Uterus (tissue), 4 donors: ENCODE results near the gene MB. TPM values are rescaled to one million over a fixed set of nuclear protein-coding genes. Genes with fewer than 3 reads are reported as not detected.
A peak's percentile ranks its signal among the peaks of the same experiment; 100 is the strongest.

ENCODE experiments used
- DNase-seq, 2 donors: peaks; one replicate each; pipeline ENCODE4 v3.0.0-alpha.2; 2019 to 2020
- H3K27ac ChIP-seq, 2 donors: fragments of 200-600 bp; sonication (generic); 1 replicate in 1 of 2; 2 replicates in 1 of 2; pipeline ENCODE4 v1.5.1; 2016 to 2018
- H3K27me3 ChIP-seq, 2 donors: fragments of 200-600 bp; sonication (generic); one replicate each; pipeline ENCODE4 v1.5.1; 2018 to 2019; ENCODE audit warnings: control low read depth in 1 of 2
- H3K36me3 ChIP-seq, 2 donors: fragments of 200-600 bp; sonication (generic); one replicate each; pipeline ENCODE4 v1.5.1; 2019; ENCODE audit warnings: control low read depth in 1 of 2
- H3K4me1 ChIP-seq, 2 donors: fragments of 200-600 bp; sonication (generic); one replicate each; pipeline ENCODE4 v1.5.1; 2018 to 2019; ENCODE audit warnings: control low read depth in 1 of 2
- H3K4me3 ChIP-seq, 2 donors: fragments of 200-600 bp; sonication (generic); 1 replicate in 1 of 2; 2 replicates in 1 of 2; pipeline ENCODE4 v1.5.1; 2018 to 2019; ENCODE audit warnings: mild to moderate bottlenecking in 1 of 2
- H3K9me3 ChIP-seq, 2 donors: fragments of 200-600 bp; sonication (generic); one replicate each; pipeline ENCODE4 v1.5.1; 2019; ENCODE audit warnings: control low read depth in 1 of 2
- POLR2A ChIP-seq, 2 donors: fragments of 450-650 bp; IDR thresholded peaks; one replicate each; pipeline ENCODE4 v1.6.1; 2016; ENCODE audit warnings: antibody characterized with exemption in 2 of 2, mild to moderate bottlenecking in 1 of 2, moderate library complexity in 1 of 2
- intact Hi-C: fragments of 100-400 bp; cut with DNase I; formaldehyde crosslinking; loops from one replicate; pipeline ENCODE4 v1.15.1; 2023; ENCODE audit warnings: low total_unique reads
- total RNA-seq, 4 donors: library from RNA; depleted of rRNA in 3 of 4; stranded (reverse); fragments of >200 nt in 3 of 4; gene quantifications; one replicate each; pipeline versions ENCODE4 v1.1.0 to v1.2.4, GENCODE V29; 2014 to 2023
- TF ChIP-seq, protein P1 (sequence below), 4 experiments: fragments of 200-600 bp in 2 of 4; fragments of 450-650 bp in 2 of 4; sonication (generic) in 2 of 4; IDR thresholded peaks; one replicate each; pipeline ENCODE4 v1.5.1; 2016 to 2019; ENCODE audit warnings: antibody characterized with exemption in 4 of 4, mild to moderate bottlenecking in 2 of 4, moderate library complexity in 1 of 4
- donor health status: DM: yes; HTN: yes; CAD: no.

The MB gene
- total RNA-seq, 4 donors from 2014 or later, result 1.8 to 2.5 TPM; not detected in 2

DNA sequence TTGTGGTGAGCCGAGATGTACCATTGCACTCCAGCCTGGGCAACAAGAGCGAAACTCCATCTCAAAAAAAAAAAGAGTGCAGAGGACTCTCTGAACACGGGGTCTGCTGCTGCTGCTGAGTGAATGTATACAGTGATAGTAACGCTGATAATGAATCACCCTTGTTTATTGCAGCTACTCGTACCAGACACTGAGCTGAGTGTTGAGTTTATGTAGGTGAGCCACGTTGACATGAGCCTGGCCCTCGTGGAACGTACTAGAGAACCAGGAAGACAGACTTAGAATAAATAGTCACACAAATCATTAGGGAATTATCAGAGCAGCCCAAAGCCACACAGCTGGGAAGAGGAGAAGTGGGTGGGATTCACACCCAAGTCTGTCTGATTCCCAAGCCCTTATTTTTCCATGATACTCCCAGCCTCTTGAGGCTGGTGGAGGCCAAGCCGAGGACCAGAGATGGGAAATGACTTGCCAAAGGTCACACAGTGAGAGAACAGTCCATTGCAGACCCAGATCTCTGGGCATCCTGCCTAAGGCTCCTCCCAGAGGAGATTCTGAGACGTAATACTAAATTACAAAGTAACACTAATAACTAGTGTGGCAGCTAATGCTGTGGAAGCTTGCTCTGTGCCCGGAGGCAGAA lies 34.8 kb downstream of the MB start:
- DNase-seq, result no peak
- H3K9me3 ChIP-seq, result no peaks in the 10 kb centered on the region
- no peaks in the 10 kb centered on the region for H3K4me1 ChIP-seq
- H3K27ac ChIP-seq, result peak overlapping the region; percentile 1 to 59
- no peak overlapping the region for H3K4me3 ChIP-seq
- no peaks in the 10 kb centered on the region for H3K36me3 ChIP-seq
- intact Hi-C loops, result loop anchor here (2.0 to 5.0 kb wide), 2 partner anchors 150 to 232 kb away; no protein-coding TSS in a partner anchor
- H3K27me3 ChIP-seq, result no peaks in the 10 kb centered on the region
- no peak for TF ChIP-seq POLR2A (IDR thresholded peaks at IDR 0.05)
- TF ChIP-seq, protein P1, sequence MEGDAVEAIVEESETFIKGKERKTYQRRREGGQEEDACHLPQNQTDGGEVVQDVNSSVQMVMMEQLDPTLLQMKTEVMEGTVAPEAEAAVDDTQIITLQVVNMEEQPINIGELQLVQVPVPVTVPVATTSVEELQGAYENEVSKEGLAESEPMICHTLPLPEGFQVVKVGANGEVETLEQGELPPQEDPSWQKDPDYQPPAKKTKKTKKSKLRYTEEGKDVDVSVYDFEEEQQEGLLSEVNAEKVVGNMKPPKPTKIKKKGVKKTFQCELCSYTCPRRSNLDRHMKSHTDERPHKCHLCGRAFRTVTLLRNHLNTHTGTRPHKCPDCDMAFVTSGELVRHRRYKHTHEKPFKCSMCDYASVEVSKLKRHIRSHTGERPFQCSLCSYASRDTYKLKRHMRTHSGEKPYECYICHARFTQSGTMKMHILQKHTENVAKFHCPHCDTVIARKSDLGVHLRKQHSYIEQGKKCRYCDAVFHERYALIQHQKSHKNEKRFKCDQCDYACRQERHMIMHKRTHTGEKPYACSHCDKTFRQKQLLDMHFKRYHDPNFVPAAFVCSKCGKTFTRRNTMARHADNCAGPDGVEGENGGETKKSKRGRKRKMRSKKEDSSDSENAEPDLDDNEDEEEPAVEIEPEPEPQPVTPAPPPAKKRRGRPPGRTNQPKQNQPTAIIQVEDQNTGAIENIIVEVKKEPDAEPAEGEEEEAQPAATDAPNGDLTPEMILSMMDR (IDR thresholded peaks at IDR 0.05), result no peak

DNA sequence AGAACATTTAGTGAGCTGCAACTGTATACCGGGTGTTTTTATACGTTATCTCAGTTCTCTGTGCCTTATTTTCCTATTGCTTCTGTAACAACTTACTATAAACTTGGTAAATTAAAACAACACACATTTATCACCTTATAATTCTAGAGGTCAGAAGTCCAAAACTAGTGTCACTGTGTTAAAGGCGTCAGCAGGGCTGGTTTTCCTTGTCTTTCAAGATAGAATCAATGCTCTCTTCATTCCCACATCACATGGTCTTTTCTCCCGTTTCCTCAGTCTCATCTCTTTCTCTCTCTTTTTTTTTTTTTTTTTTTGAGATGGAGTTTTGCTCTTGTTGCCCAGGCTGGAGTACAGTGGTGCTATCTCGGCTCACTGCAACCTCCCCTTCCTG lies 36.1 kb downstream of the MB start:
- H3K4me3 ChIP-seq, result no peak overlapping the region
- H3K27me3 ChIP-seq, result no peaks in the 10 kb centered on the region
- no peaks in the 10 kb centered on the region for H3K36me3 ChIP-seq
- H3K9me3 ChIP-seq, result no peaks in the 10 kb centered on the region
- H3K27ac ChIP-seq, result no peak overlapping the region
- intact Hi-C loops, result loop anchor here (5.0 kb wide), 1 partner anchor 149 kb away; no protein-coding TSS in a partner anchor
- TF ChIP-seq, protein P1 (IDR thresholded peaks at IDR 0.05), result no peak
- no peak for TF ChIP-seq POLR2A (IDR thresholded peaks at IDR 0.05)
- H3K4me1 ChIP-seq, result no peaks in the 10 kb centered on the region
- no peak for DNase-seq

DNA sequence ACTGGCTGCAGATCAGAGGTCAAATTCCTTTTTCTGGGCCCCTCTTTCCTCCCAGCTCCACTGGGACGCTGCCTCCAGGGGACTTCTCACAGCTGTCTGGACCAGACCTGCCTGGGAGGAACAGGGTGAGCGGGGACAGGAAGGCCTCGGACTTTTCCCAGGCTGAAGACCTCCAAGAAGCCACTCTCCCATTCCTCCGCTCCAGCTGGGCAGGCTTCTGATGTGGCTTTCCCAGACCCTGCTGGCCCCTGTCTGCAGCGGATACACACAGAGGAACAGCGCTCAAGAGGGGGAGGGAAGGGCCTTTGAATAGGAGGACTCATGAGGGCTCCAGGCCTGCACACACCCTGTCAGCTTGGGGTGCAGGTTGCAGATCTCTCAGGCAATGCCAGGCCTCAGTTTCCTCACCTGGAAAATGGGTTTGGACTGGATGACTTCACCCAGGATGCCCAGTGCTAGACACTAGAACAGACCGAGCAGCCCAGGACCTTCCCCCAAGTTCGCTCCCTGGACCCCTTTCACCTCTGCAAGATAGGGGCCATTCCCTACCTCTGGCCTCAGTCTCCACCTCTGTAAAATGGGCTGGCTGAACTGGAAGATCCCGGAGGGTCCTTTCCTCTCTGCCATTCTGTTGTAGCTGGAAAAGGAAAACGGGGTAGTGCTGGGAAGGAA lies 36.6 kb downstream of the MB start:
- no peaks in the 10 kb centered on the region for H3K36me3 ChIP-seq
- no peak for DNase-seq
- no peak overlapping the region for H3K4me3 ChIP-seq
- no peaks in the 10 kb centered on the region for H3K27me3 ChIP-seq
- intact Hi-C loops, result loop anchor here (5.0 kb wide), 1 partner anchor 148 kb away; no protein-coding TSS in a partner anchor
- H3K4me1 ChIP-seq, result no peaks in the 10 kb centered on the region
- no peaks in the 10 kb centered on the region for H3K9me3 ChIP-seq
- no peak overlapping the region for H3K27ac ChIP-seq
- no peak for TF ChIP-seq POLR2A (IDR thresholded peaks at IDR 0.05)
- TF ChIP-seq, protein P1 (IDR thresholded peaks at IDR 0.05), result no peak

DNA sequence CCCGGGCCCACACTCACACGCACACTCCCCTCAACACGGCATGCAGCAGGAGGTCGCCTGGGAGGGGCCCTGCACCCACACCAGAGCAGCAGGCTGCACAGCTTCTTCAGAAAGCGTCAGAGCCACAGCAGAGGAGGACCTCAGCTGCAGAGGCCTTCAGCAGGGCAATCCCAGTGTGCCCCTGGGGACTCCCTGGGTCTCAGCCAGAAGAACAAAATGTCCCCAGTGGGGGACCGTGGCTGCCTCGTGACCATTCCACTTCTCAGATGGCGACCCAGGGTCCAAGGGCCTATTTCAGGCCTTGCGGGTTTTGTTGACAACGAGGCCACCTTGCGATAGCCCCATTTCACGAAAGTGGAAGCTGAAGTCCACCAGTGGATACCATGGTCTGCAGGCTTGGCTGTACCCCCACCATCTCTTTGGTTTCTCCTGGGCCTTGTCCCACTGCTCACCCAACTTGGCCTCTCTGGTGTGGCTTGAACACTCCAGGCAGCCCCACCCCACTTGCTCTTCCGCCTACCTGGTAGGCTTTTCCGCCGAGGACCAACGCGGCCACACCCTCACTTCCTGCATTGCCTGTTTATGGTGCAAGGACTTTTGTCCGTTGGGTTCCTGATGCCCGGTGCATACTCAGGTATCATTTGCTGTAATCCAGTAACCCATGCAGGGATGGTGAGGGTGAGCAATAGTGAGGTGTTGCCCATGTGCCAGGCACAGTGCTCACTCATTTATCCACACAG lies 38.1 kb downstream of the MB start:
- Histone ChIP-seq H3K27ac (no peak overlapping the region), H3K4me3 (no peak overlapping the region), H3K36me3 (no peaks in the 10 kb centered on the region), H3K9me3 (no peaks in the 10 kb centered on the region), H3K4me1 (no peaks in the 10 kb centered on the region), H3K27me3 (no peaks in the 10 kb centered on the region)
- DNase-seq, result no peak
- intact Hi-C loops, result no loop called here
- TF ChIP-seq, protein P1 (IDR thresholded peaks at IDR 0.05), result no peak
- TF ChIP-seq POLR2A (IDR thresholded peaks at IDR 0.05), result no peak
